ENCODE measurements around the gene SIDT2. TPM values are rescaled to one million over a fixed set of nuclear protein-coding genes. Genes with fewer than 3 reads are reported as not detected.

SIDT2 gene
- total RNA-seq, 1 donor, result 27.5 TPM

Other genes starting within 250 kb of the SIDT2 start
- 24.8 and 25.7 TPM in 2 replicates for gene SIK3, start 80.3 kb upstream of the SIDT2 start, total RNA-seq
- 141 and 151 TPM in 2 replicates for gene PAFAH1B2, start 34.5 kb upstream of the SIDT2 start, total RNA-seq
- 3,614 and 3,853 TPM in 2 replicates for gene TAGLN, start 20.6 kb downstream of the SIDT2 start, total RNA-seq
- 44.5 and 51.9 TPM in 2 replicates for gene PCSK7, start 53.3 kb downstream of the SIDT2 start, total RNA-seq
- 13.4 and 14.7 TPM in 2 replicates for gene RNF214, start 53.9 kb downstream of the SIDT2 start, total RNA-seq
- gene BACE1-AS, start 112.6 kb downstream of the SIDT2 start, total RNA-seq, result 3.5 and 4.0 TPM in 2 replicates
- gene BACE1, start 137.5 kb downstream of the SIDT2 start, total RNA-seq, result 45.6 and 52.7 TPM in 2 replicates
- 38.0 and 40.7 TPM in 2 replicates for gene CEP164, start 149.1 kb downstream of the SIDT2 start, total RNA-seq